ENCODE results near the gene NPIPB5.
"Not testable (repeated sequence)": the region's sequence is repeated elsewhere in the genome, so short reads cannot be mapped to it uniquely, and the experiment has no call there.

Gene NPIPB5

DNA sequence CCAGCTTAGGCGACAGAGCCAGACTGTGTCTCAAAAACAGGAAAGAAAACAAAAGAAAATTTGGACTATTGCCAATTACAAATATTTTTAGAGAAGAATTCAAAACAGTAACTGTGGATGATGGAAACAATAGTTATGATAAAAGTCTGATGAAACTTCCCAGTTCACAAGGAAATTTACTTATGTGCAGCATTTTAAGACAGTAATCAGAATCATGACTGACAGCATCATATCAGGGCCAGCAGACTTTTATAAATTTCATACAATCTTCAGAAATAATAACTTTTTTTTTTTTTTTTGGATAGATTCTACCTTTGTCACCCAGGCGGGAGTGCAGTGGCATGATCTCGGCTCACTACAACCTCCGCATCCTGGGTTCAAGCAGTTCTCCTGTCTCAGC is at the start of gene NPIPB5:
Gene NPIPB5 (plus strand): TSS at position 301 of the 400 bp plus-strand sequence. CDS start 2,911 bp downstream, outside the sequence.
- not testable (repeated sequence) for DNase-seq

DNA sequence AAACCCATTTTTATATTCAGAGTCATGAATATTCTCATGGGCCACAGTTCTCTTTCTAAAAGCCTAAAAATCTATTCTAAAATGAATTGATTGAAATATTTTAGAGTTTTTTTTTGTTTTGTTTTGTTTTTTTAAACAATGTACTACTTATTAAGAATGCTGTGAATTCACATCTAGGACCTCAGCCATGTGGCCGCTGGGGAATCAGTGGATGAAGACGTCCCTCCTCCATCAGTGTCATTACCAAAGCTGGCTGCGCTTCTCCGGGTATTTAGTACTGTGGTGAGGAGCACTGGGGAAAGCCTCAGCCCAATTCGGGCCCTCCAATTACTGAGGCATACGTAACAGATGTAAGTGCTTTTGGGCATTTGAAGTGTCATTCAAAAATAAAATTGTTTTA is 41.8 kb upstream of the NPIPB5 start:
- DNase-seq = not testable (repeated sequence)

GRCh38 chr16:22537996-22538395 is 27.3 kb downstream of the NPIPB5 start:
- DNase-seq = not testable (repeated sequence)

GRCh38 chr16:22544809-22545208 is 34.1 kb downstream of the NPIPB5 start:
- DNase-seq = not testable (repeated sequence)

DNA sequence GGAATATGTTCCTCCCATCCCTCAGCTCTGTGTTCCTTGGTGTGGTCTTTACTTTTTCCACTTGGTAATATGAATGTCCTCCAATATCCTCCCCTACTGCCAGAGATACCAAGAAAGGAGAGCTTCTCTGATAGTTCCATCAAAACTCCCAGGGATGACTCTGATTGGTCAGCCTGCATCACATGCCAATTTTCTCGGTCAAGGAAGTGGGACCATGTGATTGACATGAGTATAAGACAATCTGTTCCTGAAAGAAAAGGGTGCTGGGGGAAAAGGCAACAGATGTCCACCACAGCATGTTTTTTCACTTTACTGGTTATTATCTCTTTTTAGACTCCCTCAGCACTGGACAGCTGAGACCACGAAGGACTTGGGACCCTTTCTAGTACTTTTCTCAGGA is 35.9 kb downstream of the NPIPB5 start:
- DNase-seq = not testable (repeated sequence)

GRCh38 chr16:22547170-22547765 is 36.6 kb downstream of the NPIPB5 start:
- not testable (repeated sequence) for DNase-seq

GRCh38 chr16:22549853-22550252 is 39.2 kb downstream of the NPIPB5 start:
- DNase-seq = not testable (repeated sequence)

GRCh38 chr16:22551143-22551542 is 40.5 kb downstream of the NPIPB5 start:
- DNase-seq = not testable (repeated sequence)

GRCh38 chr16:22551651-22552050 is 41.0 kb downstream of the NPIPB5 start:
- not testable (repeated sequence) for DNase-seq

DNA sequence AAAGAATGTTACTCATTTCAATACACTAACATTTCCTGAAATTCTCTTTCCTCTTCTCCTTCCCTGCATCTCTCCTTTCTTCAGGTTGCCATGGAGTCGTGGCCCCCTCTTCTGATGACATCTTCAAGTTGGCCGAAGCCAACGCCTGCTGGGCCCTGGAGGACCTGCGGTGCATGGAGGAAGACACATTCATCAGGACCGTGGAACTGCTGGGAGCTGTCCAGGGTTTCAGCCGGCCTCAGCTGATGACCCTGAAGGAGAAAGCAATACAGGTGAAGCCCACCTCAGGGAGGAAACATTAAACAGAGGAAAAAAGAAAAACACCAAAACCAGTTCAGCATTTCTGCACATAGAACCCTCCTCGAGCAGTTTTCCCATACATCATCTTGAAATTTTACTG is 46.1 kb downstream of the NPIPB5 start:
- not testable (repeated sequence) for DNase-seq

All from stimulated activated CD4-positive, alpha-beta T cell treated with anti-CD3 and anti-CD28 coated beads, Interleukin-4, amount 100 ng/mL, for 1 hour (primary cell).